Hematopoietic multipotent progenitor cell (in vitro differentiated cells): ENCODE data around the gene UBL5. TPM values are rescaled to one million over a fixed set of nuclear protein-coding genes. Genes with fewer than 3 reads are reported as not detected.
A peak's percentile ranks its signal among the peaks of the same experiment; 100 is the strongest.

Experiments
- DNase-seq, 3 donors: peaks; one replicate each; pipeline ENCODE4 v3.0.0-alpha.2; 2011 to 2015; ENCODE audit warnings: low read depth in 2 of 3, low spot score in 2 of 3
- total RNA-seq: library from RNA; depleted of rRNA; stranded (reverse); fragments of >200 nt; gene quantifications from one replicate; pipeline ENCODE4 v1.2.3, GENCODE V29; 2012

UBL5 gene
- total RNA-seq, 1 donor: 97.8 TPM

DNA sequence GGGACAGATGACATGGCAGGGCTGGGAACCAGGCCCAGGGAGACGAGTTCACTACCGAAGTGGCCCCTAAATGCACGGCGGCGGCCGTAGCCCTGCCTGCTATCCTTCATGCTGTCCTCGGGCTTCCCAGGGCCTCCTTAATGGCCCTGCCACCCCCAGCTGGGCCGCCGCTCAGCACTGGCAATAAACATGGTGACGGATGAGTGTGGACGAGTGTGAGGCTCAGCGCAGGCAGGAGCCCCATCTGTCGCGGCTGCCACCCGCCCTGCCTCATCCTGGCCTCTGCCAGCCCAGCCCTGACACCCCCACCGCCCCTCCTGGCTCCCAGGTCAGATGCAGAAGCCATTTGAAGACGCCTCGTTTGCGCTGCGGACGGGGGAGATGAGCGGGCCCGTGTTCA is 21.0 kb downstream of the UBL5 start:
- no peak for DNase-seq

DNA sequence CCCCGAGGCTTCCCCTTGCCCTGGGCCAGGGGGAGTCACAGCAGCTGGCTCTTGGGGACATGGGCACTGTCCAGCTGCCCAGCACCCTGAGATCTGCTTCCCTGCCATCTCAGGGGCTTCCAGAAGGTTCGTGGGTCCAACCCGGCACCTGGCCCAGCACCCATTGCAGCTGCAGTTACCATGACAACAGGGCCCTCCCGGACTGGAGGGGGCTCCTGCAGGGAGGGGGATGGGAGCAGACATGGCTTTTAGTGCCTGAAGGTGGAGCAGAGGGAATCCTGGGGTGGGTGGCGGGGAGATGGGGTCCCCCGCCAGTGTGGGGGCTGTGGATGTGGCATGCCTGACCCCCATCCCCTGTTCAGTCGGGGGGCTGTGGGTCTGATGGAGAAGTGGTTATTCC is 22.1 kb downstream of the UBL5 start:
- no peak for DNase-seq

DNA sequence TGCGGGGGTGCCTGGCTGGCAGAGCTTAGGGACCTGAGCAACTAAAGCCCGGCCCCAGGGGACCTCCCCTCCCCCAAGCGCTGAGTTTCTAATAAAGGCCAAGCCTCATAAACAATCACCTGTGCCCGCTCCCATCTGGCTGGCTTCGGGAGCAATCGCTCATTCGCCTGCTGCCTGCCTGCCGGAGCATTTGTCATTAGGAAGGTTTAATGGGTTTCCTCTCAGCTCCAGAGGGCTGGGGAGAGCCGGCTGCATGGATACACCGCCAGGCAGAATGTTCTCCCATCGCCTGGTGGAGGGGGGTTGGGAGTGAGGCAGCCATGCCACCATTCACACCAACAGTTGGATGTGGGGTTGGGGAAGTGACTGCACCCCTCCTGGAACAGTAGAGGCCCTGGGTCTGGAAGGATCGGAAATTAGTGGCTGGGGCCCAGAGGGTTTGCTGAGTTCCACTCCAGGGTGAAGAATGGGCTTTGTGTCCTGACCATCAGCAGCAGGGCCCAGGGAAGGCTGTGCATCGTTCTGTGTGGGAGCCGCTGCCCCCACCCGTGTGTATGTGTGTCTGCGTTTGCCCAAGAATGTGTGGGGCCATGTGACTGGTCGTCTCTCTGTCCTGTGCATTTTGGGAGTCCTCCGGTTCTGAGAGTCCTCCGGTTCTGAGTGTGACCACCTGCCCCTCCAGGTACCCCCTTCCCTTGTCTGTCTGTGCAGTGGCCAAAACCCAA is 22.7 kb downstream of the UBL5 start:
- no peak for DNase-seq

DNA sequence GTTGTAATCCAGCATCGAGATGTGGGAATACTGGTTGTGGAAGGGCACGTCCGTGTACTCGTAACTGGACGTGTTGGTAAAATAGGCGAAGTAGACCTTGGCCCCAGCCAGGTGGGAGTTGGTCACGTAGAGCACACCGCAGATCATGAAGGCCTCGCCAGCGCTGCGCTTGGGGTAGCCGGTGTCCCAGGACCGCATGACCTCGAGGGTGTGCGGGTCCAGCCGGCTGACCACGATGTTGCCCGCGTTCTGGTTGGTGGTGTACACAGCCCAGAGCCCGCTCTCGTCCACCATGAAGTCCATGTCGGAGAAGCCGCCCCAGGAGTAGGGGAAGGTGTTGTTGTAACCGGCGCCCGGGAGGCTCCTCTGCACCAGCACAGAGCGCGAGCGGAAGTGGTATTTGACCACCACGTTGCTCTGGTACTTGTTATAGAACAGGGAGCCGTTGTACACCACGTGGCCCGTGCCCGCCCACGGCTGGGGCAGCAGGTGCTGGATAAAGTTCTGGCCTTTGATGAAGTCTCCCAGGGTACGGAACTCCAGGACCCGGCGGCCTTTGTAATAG is 26.6 kb downstream of the UBL5 start:
- no peak for DNase-seq

- DNase-seq: no peak
Measured at GRCh38 chr19:9856609-9857008, 28.9 kb downstream of the UBL5 start.

DNA sequence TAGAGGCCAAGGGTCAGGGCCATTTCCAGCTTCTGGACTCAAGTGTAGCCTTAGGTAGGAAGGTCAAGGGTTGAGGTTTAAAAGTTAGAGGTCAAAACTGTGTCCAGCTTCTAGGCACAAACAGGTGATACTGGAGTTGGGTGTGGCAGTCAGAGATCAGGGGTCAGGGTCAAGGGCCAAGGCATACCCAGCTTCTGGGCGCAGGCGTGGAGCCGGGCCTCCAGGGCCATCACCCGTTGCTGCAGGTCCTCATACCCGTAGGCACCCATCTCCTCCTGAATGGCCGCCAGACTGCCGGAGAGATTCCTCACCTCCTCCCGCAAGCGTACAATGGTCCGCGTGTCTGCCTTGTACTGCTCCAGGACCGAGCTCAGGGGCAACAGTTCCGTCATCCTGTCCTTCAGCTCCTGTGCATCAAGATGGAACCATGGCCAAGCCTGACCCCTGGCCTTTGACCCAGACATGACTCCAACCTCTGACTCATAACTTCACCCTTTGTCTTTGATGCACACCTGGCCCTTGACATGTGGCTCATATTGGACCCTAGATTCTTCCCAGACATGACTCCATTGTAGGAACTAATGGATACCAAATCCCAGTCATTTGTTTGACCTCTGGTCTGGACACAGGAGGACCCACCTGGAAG is 29.5 kb downstream of the UBL5 start:
- DNase-seq: no peak

DNA sequence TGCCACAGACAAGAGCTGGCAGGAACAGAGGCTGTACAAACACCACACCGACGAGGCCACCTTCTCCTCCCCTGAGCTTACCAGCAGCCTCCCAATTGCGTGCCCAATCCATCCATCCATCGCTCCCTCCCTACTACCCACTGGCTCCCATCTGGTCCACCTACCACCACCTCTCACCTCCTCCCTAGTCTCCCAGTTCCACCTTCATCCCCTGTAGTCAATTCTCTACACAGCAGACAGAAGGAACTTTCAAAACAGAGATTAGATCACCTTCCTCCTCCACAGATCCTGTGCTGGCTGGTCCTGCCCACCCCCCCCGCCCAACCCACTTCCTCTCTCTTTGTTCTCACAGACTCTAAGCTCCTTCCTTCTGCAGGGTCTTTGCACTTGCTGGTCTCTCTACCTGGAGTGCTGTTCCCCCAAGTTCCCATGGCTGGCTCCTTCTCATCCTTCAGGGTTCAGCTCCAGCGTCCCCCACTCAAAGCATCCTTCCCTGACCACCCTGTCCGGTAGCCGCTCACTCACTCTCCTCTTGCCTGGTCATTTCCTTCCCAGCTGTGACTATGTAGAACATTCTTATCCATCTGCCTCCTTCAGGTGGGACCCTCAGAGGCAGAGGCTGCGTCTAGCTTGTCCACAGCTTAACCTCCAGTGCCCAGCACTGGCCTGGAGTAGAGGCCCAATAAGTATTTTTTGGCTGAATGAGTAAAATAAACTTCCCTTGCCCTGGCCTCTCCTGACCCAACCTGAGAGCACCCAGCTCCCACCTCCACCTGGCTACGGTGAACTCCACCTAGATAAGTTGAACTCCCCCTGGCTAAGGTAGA is 30.4 kb downstream of the UBL5 start:
- peak in 2 of 3 donors; percentile 22 to 42 for DNase-seq

GRCh38 chr19:9858766-9859165 is 31.0 kb downstream of the UBL5 start:
- no peak for DNase-seq

DNA sequence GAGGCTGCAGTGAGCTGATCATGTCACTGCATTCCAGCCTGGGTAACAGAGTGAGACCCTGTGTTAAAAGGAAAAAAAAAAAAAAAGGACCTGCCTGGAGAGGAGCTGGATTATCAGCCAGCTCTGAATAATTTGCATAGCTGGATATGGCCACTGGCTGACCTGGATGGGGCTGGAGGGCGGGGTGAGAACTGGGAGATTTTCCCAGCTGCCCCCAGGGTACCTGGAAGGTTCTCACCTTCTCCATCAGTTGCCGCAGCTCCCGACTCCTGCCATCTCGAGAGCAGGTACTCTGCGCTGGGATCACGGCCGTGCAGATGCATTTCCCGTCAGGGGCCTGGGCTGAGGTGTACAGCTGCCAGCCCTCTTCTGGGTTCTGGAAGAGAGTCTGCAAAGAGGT is 32.7 kb downstream of the UBL5 start:
- DNase-seq: no peak

- DNase-seq: no peak
Measured at GRCh38 chr19:9861503-9861902, 33.8 kb downstream of the UBL5 start.

GRCh38 chr19:9862938-9863337 is 35.2 kb downstream of the UBL5 start:
- no peak for DNase-seq

DNA sequence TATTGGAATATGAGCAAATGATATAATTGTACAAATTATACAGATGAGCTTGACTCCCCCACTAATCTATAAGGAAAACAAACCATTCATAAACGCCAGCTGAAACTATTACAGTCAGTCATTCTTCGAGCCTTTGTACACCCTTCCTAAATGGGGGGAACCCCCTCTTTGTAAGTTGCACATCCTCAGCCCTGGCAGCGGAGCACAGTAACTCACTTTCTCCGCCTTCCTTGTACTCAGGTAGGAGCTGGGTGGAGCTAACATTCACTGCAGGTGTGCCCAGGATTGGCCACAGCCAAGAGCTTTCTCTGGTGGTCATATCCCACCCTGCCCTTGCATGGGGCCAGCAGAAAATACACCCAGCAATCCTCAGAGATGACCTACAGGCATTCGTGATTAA is 36.0 kb downstream of the UBL5 start:
- no peak for DNase-seq

GRCh38 chr19:9865732-9866501 is 38.2 kb downstream of the UBL5 start:
- no peak for DNase-seq

GRCh38 chr19:9868983-9869617 is 41.4 kb downstream of the UBL5 start:
- no peak for DNase-seq

DNA sequence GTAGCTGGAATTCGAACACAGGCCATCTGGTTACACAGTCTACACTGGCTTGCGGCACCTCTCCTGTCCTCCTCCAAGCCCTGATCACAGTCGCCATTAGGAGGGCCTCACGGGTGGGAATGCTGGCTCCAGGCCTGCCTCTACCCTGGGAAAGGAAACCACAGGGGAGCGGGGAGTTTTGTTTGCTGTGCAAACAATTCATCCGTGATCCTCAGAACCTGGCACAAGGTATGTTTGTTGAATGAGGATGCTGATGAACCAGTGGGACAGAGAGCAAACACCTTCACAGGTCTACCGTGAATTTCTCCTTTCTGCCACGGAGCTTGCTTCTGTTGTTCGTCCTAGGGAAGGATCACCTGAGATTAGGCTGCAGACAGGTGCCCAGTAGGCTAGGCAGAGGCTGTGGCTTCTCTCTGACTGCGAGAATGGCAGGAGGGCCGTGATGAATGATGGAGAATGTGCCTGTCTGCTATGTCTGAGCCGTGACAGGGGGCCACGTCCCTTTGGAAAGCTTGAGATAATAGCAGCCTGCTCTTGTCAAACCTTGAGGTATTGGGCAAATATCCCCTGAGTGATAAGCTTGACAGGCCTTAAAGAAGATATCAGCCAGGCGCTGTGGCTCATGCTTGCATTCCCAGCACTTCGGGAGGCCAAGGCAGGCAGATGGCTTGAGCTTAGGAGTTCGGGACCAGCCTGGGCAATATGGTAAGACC is 44.1 kb downstream of the UBL5 start:
- DNase-seq: no peak

DNA sequence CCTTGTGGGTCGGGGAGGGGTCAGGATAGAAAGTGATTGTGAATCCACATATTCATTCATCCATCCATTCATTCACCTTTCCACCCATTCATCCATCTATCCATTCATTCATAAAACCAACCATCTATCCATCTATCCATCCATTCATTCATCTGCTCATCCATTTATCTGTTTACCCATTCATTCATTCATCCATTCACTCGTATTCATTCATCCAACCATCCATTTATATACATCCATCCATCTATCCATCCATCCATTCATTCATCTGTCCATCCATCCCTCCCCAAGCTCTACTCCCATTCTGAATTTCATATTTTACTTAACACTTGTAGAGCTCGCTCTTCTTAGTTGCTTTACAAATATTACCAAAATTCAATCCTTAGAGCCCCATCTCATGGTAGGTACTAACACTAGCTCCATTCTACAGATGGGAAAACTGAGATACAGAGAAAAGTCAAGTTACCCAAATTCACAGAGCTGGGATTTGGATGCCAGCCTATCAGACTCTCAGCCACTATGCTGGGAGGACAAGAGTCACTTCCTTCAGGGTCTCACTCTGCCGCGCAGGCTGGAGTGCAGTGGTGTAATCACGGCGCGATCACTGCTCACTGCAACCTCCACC is 45.0 kb downstream of the UBL5 start:
- DNase-seq: no peak

- DNase-seq: no peak
Measured at GRCh38 chr19:9875031-9875627, 47.4 kb downstream of the UBL5 start.

- no peak for DNase-seq
Measured at GRCh38 chr19:9875796-9876195, 48.1 kb downstream of the UBL5 start.
